ENCODE results near the gene RSBN1.

GRCh38 chr1:113858418-113858817 lies 46.1 kb upstream of the RSBN1 start:
- no peak for TF ChIP-seq CTCF (IDR thresholded peaks at IDR 0.05)
- no peak for TF ChIP-seq EZH2 (IDR thresholded peaks at IDR 0.05)

All from neural progenitor cell (in vitro differentiated cells).